DMS153 treated with DMSO at 0.1 percent for 48 hours (cell line): ENCODE data around the gene BBX.

Source experiments
- DNase-seq: peaks from one replicate; lab custom pipeline; 2025; ENCODE audit not compliant: unreplicated experiment; lab: John Stamatoyannopoulos, UW

The BBX gene

GRCh38 chr3:107644631-107645030, 121.9 kb downstream of the BBX start:
- DNase-seq = no peak

GRCh38 chr3:107650788-107651187, 128.0 kb downstream of the BBX start:
- no peak for DNase-seq

GRCh38 chr3:107651782-107652181, 129.0 kb downstream of the BBX start:
- DNase-seq = no peak

- no peak for DNase-seq
These were observed 131.5 kb downstream of the BBX start for GRCh38 chr3:107654218-107654617.

- no peak for DNase-seq
These were observed 135.2 kb downstream of the BBX start for GRCh38 chr3:107657971-107658370.

- no peak for DNase-seq
These were observed 137.7 kb downstream of the BBX start for GRCh38 chr3:107660306-107660976.

GRCh38 chr3:107661447-107662123, 138.8 kb downstream of the BBX start:
- DNase-seq = no peak

- no peak for DNase-seq
These were observed 139.4 kb downstream of the BBX start for GRCh38 chr3:107662124-107662507.

GRCh38 chr3:107662586-107662985, 139.8 kb downstream of the BBX start:
- no peak for DNase-seq

GRCh38 chr3:107663266-107663665, 140.5 kb downstream of the BBX start:
- DNase-seq = no peak

- no peak for DNase-seq
These were observed 141.9 kb downstream of the BBX start for GRCh38 chr3:107664614-107665013.

GRCh38 chr3:107665351-107665750, 142.6 kb downstream of the BBX start:
- DNase-seq = no peak

- no peak for DNase-seq
These were observed 144.1 kb downstream of the BBX start for GRCh38 chr3:107666853-107667252.

- no peak for DNase-seq
These were observed 145.7 kb downstream of the BBX start for GRCh38 chr3:107668416-107668815.

GRCh38 chr3:107668963-107669362, 146.2 kb downstream of the BBX start:
- no peak for DNase-seq

- DNase-seq = no peak
These were observed 146.9 kb downstream of the BBX start for GRCh38 chr3:107669669-107670068.

GRCh38 chr3:107670986-107671385, 148.2 kb downstream of the BBX start:
- DNase-seq = no peak

- no peak for DNase-seq
These were observed 151.6 kb downstream of the BBX start for GRCh38 chr3:107674371-107674770.

GRCh38 chr3:107675233-107675900, 152.6 kb downstream of the BBX start:
- no peak for DNase-seq

GRCh38 chr3:107676469-107677309, 153.9 kb downstream of the BBX start:
- DNase-seq = peak; percentile 56

- no peak for DNase-seq
These were observed 157.2 kb downstream of the BBX start for GRCh38 chr3:107679921-107680320.
